ENCODE data around the gene LSAMP. TPM values are rescaled to one million over a fixed set of nuclear protein-coding genes. Genes with fewer than 3 reads are reported as not detected.

Gene LSAMP
- total and polyA plus RNA-seq, 2 of the 8 experiments (the other 6 are each of a cell fraction or from before 2014, with no cell fraction given) = 1.8 to 5.7 TPM

- Histone ChIP-seq H3K14ac (ENCODE audit: insufficient read length) (no peak overlapping the region), H3K4me1 (replicated peaks in 1 of 4; ENCODE audit: control insufficient read depth in 3 of 4, insufficient read depth in 4 of 4, low read length in 3 of 4) (no peaks in the 10 kb centered on the region), H4K20me1 (replicated peaks in 1 of 2; ENCODE audit: control insufficient read depth in 1 of 2, insufficient read depth in 2 of 2, low read length in 2 of 2) (no peaks in the 10 kb centered on the region), H3K79me2 (ENCODE audit: control insufficient read depth in 1 of 2, insufficient read depth in 2 of 2, low read length in 2 of 2) (no peaks in the 10 kb centered on the region), H3K56ac (replicated peaks; ENCODE audit: insufficient read length, low read depth, low read length) (no peak overlapping the region), H3K23me2 (ENCODE audit: low read depth, low read length) (no peaks in the 10 kb centered on the region), H3K18ac (ENCODE audit: extremely low read depth, low read length) (no peak overlapping the region), H3K9ac (replicated peaks in 1 of 4; ENCODE audit: extremely low read depth in 1 of 4, low read depth in 3 of 4, low read length in 3 of 4) (no peak overlapping the region), H4K8ac (ENCODE audit: extremely low read depth, insufficient read depth, low read length) (no peak overlapping the region), H2BK5ac (ENCODE audit: low read depth, low read length) (no peak overlapping the region), H3K27ac (ENCODE audit: low read depth, low read length) (no peak overlapping the region), H3K9me3 (ENCODE audit: insufficient read depth in 2 of 2, low read depth in 1 of 2, low read length in 1 of 2) (no peaks in the 10 kb centered on the region), H2BK15ac (ENCODE audit: low read length) (no peak overlapping the region), H2AK5ac (ENCODE audit: low read depth, low read length) (no peak overlapping the region), H2BK12ac (ENCODE audit: low read depth, low read length) (no peak overlapping the region), H3K4me2 (ENCODE audit: insufficient read depth in 1 of 2, low read depth in 2 of 2, low read length in 2 of 2) (no peak overlapping the region), H2BK20ac (ENCODE audit: low read length) (no peak overlapping the region), H3K23ac (ENCODE audit: insufficient read length) (no peak overlapping the region), H2AFZ (ENCODE audit: low read length) (no peak overlapping the region), H3K4me3 (ENCODE audit: extremely low read depth in 1 of 4, insufficient read depth in 2 of 4, low read depth in 3 of 4, low read length in 4 of 4) (no peak overlapping the region), H3K79me1 (ENCODE audit: low read depth, low read length) (no peaks in the 10 kb centered on the region), H3K4ac (replicated peaks; ENCODE audit: insufficient read length, low read depth, low read length) (no peak overlapping the region), H4K5ac (ENCODE audit: insufficient read length, low read depth, low read length) (no peak overlapping the region), H2BK120ac (replicated peaks; ENCODE audit: low read depth, low read length) (no peak overlapping the region), H3K36me3 (ENCODE audit: control insufficient read depth in 2 of 4, insufficient read depth in 4 of 4, low read length in 3 of 4) (peaks cover 0 to 1% (median 0%) of the 10 kb centered on the region in 4 experiments; a peak in 1 of 8 replicates), H4K91ac (replicated peaks; ENCODE audit: insufficient read length, low read length) (no peak overlapping the region), H3K27me3 (replicated peaks in 1 of 4; ENCODE audit: control insufficient read depth in 3 of 4, extremely low read depth in 1 of 4, insufficient read depth in 3 of 4, low read length in 3 of 4) (peaks cover 0 to 1% (median 0%) of the 10 kb centered on the region in 4 experiments; a peak in 1 of 7 replicates)
- CTCF ChIA-PET (ENCODE audit: partially characterized antibody) = interaction anchor here (0.8 to 1.4 kb wide), 7 partner anchors 10 to 199 kb away, joined by 3 to 4 read pairs (median 3); no protein-coding TSS in a partner anchor
- no peak for DNase-seq (ENCODE audit: low read depth in 1 of 2, low spot score in 2 of 2)
- no peak for FAIRE-seq
- POLR2A ChIA-PET (ENCODE audit: partially characterized antibody) = no interaction called here
- WGBS, 2 experiments (ENCODE audit: extremely low coverage in 1 of 2, insufficient coverage in 1 of 2, insufficient read length in 1 of 2, insufficient replicate concordance in 2 of 2, low coverage in 1 of 2, low lambda C conversion rate in 2 of 2, missing lambda C conversion rate in 1 of 2) = 87% methylated on average over 2 of the region's 2 CpGs; no CpG with 5 or more reads in 1 of the 2 experiments
- no peak for TF ChIP-seq NRF1 (IDR thresholded peaks at IDR 0.05; ENCODE audit: low read depth, low read length)
- no peak for TF ChIP-seq CTBP2 (IDR thresholded peaks at IDR 0.05; ENCODE audit: borderline replicate concordance, insufficient read depth, insufficient read length, low read length)
- no peak for TF ChIP-seq SIX5 (IDR thresholded peaks at IDR 0.05; ENCODE audit: low read depth, low read length)
- TF ChIP-seq BACH1 (IDR thresholded peaks at IDR 0.05; ENCODE audit: low read length) = no peak
Measured at GRCh38 chr3:116139641-116140040, 305.6 kb downstream of the LSAMP start.

All from H1 (cell line).